ENCODE measurements around the gene DMAC2. TPM values are rescaled to one million over a fixed set of nuclear protein-coding genes. Genes with fewer than 3 reads are reported as not detected.

The DMAC2 gene
- polyA plus RNA-seq, 1 of the 3 experiments (the other 2 are of a cell fraction), result 71.4 TPM

GRCh38 chr19:41457241-41457640, 17.5 kb upstream of the DMAC2 start:
- no peaks in the 10 kb centered on the region for H3K9me2 ChIP-seq

More at GRCh38 chr19:41457241-41457640, 17.5 kb upstream of the DMAC2 start:
- TF ChIP-seq ELF1 (IDR thresholded peaks at IDR 0.05) (no peak), TCF12 (IDR thresholded peaks at IDR 0.05) (no peak), CHD2 (IDR thresholded peaks at IDR 0.05; ENCODE audit: low read length, partially characterized antibody) (no peak), IRF3 (IDR thresholded peaks at IDR 0.05; ENCODE audit: low read depth, low read length) (no peak), CTCF (IDR thresholded peaks at IDR 0.05) (no peak), NRF1 (IDR thresholded peaks at IDR 0.05; ENCODE audit: low read depth, low read length) (no peak), RXRA (IDR thresholded peaks at IDR 0.05; ENCODE audit: borderline replicate concordance, low read depth) (no peak), MAX (IDR thresholded peaks at IDR 0.05; ENCODE audit: low read depth) (no peak), NFIC (IDR thresholded peaks at IDR 0.05; ENCODE audit: borderline replicate concordance) (no peak), RAD21 (IDR thresholded peaks at IDR 0.05; ENCODE audit: low read length) (no peak), RFX5 (IDR thresholded peaks at IDR 0.05; ENCODE audit: low read length) (no peak), FOSL2 (IDR thresholded peaks at IDR 0.05; ENCODE audit: borderline replicate concordance, low read depth) (no peak), MEF2A (IDR thresholded peaks at IDR 0.05; ENCODE audit: borderline replicate concordance, low read depth) (no peak), GATA2 (CRISPR knock-in tag; IDR thresholded peaks at IDR 0.05) (no peak), FOXJ3 (CRISPR knock-in tag; IDR thresholded peaks at IDR 0.05) (no peak), MXI1 (IDR thresholded peaks at IDR 0.05; ENCODE audit: low read depth, low read length) (no peak), REST (IDR thresholded peaks at IDR 0.05; ENCODE audit: low read depth, low read length) (no peak), YY1 (IDR thresholded peaks at IDR 0.05; ENCODE audit: low read depth) (no peak)
- peaks cover 60% of the 10 kb centered on the region for H3K27me3 ChIP-seq (ENCODE audit: insufficient read depth)
- WGBS (ENCODE audit: low lambda C conversion rate), result 7% methylated on average over 1 of the region's 1 CpG
- H3K9me3 ChIP-seq, result no peaks in the 10 kb centered on the region
- POLR2A ChIA-PET, result no interaction called here
- no peaks in the 10 kb centered on the region for H3F3A ChIP-seq (replicated peaks; ENCODE audit: insufficient read depth)
- no peak overlapping the region for H3K4me3 ChIP-seq (ENCODE audit: low read depth in 2 of 2, low read length in 1 of 2)
- H3K27ac ChIP-seq (ENCODE audit: low read depth in 2 of 2, low read length in 1 of 2), result no peak overlapping the region
- no peaks in the 10 kb centered on the region for H3K79me2 ChIP-seq (ENCODE audit: insufficient read depth)
- H3K4me1 ChIP-seq (ENCODE audit: control insufficient read depth in 1 of 2, insufficient read depth in 2 of 2, low read depth in 1 of 2, low read length in 1 of 2), result no peaks in the 10 kb centered on the region
- CTCF ChIA-PET, result interaction anchor here (1.6 to 2.0 kb wide), 3 partner anchors 8 to 113 kb away, joined by 5 to 8 read pairs (median 7); no protein-coding TSS in a partner anchor
- no peak overlapping the region for H3K9ac ChIP-seq
- no peak for DNase-seq
- H4K20me1 ChIP-seq (ENCODE audit: insufficient read depth), result no peaks in the 10 kb centered on the region
- H2AFZ ChIP-seq (ENCODE audit: low read depth), result no peak overlapping the region
- no peak overlapping the region for H3K4me2 ChIP-seq
- H3K36me3 ChIP-seq (replicated peaks in 1 of 2; ENCODE audit: control insufficient read depth in 1 of 2, insufficient read depth in 2 of 2, low read length in 1 of 2), result no peaks in the 10 kb centered on the region
